H1 (cell line): ENCODE measurements around the gene NPTX1. TPM values are rescaled to one million over a fixed set of nuclear protein-coding genes. Genes with fewer than 3 reads are reported as not detected.

ENCODE experiments used
- BACH1 ChIP-seq: IDR thresholded peaks from 2 replicates; pipeline ENCODE4 v1.6.1; 2012; ENCODE audit warnings: low read length, improper control_type of control experiment
- BRCA1 ChIP-seq: IDR thresholded peaks from 2 replicates; pipeline ENCODE4 v1.6.1; 2012; ENCODE audit warnings: low read depth, low read length, improper control_type of control experiment
- CHD1 ChIP-seq: IDR thresholded peaks from 2 replicates; pipeline ENCODE4 v1.6.1; 2012; ENCODE audit warnings: low read depth, low read length, improper control_type of control experiment
- FOSL1 ChIP-seq: IDR thresholded peaks from 2 replicates; pipeline ENCODE4 v1.6.1; 2011; ENCODE audit warnings: mild to moderate bottlenecking, low read depth, low read length, moderate library complexity; ENCODE audit not compliant: insufficient read depth
- NANOG ChIP-seq: IDR thresholded peaks from 2 replicates; pipeline ENCODE4 v1.6.1; 2011; ENCODE audit warnings: low read length, low read depth, mild to moderate bottlenecking, inconsistent platforms; ENCODE audit not compliant: insufficient read depth, poor library complexity, severe bottlenecking
- RAD21 ChIP-seq, 2 experiments: IDR thresholded peaks in 1 of 2; conservative IDR thresholded peaks in 1 of 2; 2 replicates each; pipeline ENCODE4 v1.6.1; 2011; ENCODE audit warnings: low read depth in 2 of 2, low read length in 2 of 2, improper control_type of control experiment in 1 of 2, inconsistent platforms in 1 of 2, mild to moderate bottlenecking in 1 of 2, moderate library complexity in 1 of 2
- SIN3A ChIP-seq, 2 experiments: IDR thresholded peaks in 1 of 2; conservative IDR thresholded peaks in 1 of 2; 2 replicates each; pipeline ENCODE4 v1.6.1; 2011 to 2012; ENCODE audit warnings: low read length in 2 of 2, improper control_type of control experiment in 1 of 2, low read depth in 1 of 2, mild to moderate bottlenecking in 1 of 2
- ZNF274 ChIP-seq: IDR thresholded peaks from 2 replicates; pipeline ENCODE4 v1.7.0; 2012; ENCODE audit warnings: low read length, borderline replicate concordance; ENCODE audit errors: extremely low read depth
- polyA plus RNA-seq, 7 experiments: library from polyadenylated mRNA; depleted of rRNA in 3 of 7; stranded (reverse) in 5 of 7; unstranded in 2 of 7; fragments of >200 nt in 5 of 7; fragments of 200-250 nt in 2 of 7; gene quantifications; 1 replicate in 5 of 7; 2 replicates in 1 of 7; 4 replicates in 1 of 7; pipeline versions ENCODE4 v1.2.1 to v1.2.3, GENCODE V29; 2011 to 2013; ENCODE audit warnings: missing spikeins in 2 of 7, mixed read lengths in 2 of 7
- total RNA-seq: library from RNA; stranded (reverse); fragmentation: NEBNext Ultra II Directional; extraction: Animal tissue kit (Norgen Biotek cat#: 25700); gene quantifications from 2 replicates; pipeline ENCODE4 v1.2.1, GENCODE V29; 2021
- TF ChIP-seq, protein P1 (sequence below): IDR thresholded peaks from 2 replicates; pipeline ENCODE4 v1.6.1; 2012; ENCODE audit warnings: inconsistent platforms

NPTX1 gene
- total and polyA plus RNA-seq, 2 of the 8 experiments (the other 6 are each of a cell fraction or from before 2014, with no cell fraction given): 12.0 to 17.9 TPM

DNA sequence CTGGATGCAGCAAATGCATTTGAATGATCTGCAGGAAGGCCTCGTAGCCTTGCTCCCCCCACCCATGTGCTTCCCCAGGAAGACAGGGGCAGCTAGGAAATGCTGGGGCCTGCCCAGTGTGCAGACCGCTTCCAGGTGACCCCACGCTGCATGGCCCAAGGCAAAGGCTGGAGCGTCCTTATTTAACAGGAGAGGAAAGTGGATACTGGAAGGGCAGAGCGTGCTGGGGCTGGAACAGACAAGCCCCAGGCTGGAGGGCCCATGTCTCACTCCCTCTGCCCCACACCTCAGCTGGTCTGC lies 26.1 kb upstream of the NPTX1 start (continued):
- TF ChIP-seq SIN3A (conservative IDR thresholded peaks at IDR 0.05 in 1 of 2, IDR thresholded peaks at IDR 0.05 in 1 of 2; ENCODE audit: low read depth in 1 of 2, low read length in 2 of 2) (no peak), ZNF274 (no peak), FOSL1 (no peak), BRCA1 (no peak), CHD1 (no peak), NANOG (no peak), RAD21 (IDR thresholded peaks at IDR 0.05 in 1 of 2, conservative IDR thresholded peaks at IDR 0.05 in 1 of 2; ENCODE audit: low read depth in 2 of 2, low read length in 2 of 2) (no peak), BACH1 (no peak)
- TF ChIP-seq, protein P1, sequence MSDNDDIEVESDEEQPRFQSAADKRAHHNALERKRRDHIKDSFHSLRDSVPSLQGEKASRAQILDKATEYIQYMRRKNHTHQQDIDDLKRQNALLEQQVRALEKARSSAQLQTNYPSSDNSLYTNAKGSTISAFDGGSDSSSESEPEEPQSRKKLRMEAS: no peak
- TF ChIP-seq, all 59 proteins: peak for 0
